A204.1 (cell line): ENCODE measurements around the gene IGLL5.

Experiments used
- FAIRE-seq: peaks from 2 replicates; lab custom pipeline; 2012; peaks lifted over from hg19 to GRCh38; lab: Jason Lieb, UNC

Gene IGLL5

GRCh38 chr22:22938672-22939587, 51.3 kb downstream of the IGLL5 start:
- no peak for FAIRE-seq

GRCh38 chr22:22939588-22940368, 52.2 kb downstream of the IGLL5 start:
- FAIRE-seq: no peak

- no peak for FAIRE-seq
Observed at GRCh38 chr22:22940961-22941605, 53.5 kb downstream of the IGLL5 start.

- FAIRE-seq: no peak
Observed at GRCh38 chr22:22941831-22942510, 54.4 kb downstream of the IGLL5 start.

GRCh38 chr22:22942511-22943329, 55.1 kb downstream of the IGLL5 start:
- no peak for FAIRE-seq

- FAIRE-seq: no peak
Observed at GRCh38 chr22:22943521-22944267, 56.1 kb downstream of the IGLL5 start.

- FAIRE-seq: no peak
Observed at GRCh38 chr22:22944268-22944985, 56.8 kb downstream of the IGLL5 start.

- FAIRE-seq: no peak
Observed at GRCh38 chr22:22945195-22945594, 57.6 kb downstream of the IGLL5 start.
